Effector CD4-positive, alpha-beta T cell (primary cell): ENCODE data around the gene CLEC14A. TPM values are rescaled to one million over a fixed set of nuclear protein-coding genes. Genes with fewer than 3 reads are reported as not detected.

Experiments used
- DNase-seq: peaks from one replicate; pipeline ENCODE4 v3.0.0-alpha.2; 2020
- total RNA-seq: gene quantifications from one replicate; lab custom pipeline; 2026; lab: John Stamatoyannopoulos, UW

The CLEC14A gene, protein sequence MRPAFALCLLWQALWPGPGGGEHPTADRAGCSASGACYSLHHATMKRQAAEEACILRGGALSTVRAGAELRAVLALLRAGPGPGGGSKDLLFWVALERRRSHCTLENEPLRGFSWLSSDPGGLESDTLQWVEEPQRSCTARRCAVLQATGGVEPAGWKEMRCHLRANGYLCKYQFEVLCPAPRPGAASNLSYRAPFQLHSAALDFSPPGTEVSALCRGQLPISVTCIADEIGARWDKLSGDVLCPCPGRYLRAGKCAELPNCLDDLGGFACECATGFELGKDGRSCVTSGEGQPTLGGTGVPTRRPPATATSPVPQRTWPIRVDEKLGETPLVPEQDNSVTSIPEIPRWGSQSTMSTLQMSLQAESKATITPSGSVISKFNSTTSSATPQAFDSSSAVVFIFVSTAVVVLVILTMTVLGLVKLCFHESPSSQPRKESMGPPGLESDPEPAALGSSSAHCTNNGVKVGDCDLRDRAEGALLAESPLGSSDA
- not detected for total RNA-seq

DNA sequence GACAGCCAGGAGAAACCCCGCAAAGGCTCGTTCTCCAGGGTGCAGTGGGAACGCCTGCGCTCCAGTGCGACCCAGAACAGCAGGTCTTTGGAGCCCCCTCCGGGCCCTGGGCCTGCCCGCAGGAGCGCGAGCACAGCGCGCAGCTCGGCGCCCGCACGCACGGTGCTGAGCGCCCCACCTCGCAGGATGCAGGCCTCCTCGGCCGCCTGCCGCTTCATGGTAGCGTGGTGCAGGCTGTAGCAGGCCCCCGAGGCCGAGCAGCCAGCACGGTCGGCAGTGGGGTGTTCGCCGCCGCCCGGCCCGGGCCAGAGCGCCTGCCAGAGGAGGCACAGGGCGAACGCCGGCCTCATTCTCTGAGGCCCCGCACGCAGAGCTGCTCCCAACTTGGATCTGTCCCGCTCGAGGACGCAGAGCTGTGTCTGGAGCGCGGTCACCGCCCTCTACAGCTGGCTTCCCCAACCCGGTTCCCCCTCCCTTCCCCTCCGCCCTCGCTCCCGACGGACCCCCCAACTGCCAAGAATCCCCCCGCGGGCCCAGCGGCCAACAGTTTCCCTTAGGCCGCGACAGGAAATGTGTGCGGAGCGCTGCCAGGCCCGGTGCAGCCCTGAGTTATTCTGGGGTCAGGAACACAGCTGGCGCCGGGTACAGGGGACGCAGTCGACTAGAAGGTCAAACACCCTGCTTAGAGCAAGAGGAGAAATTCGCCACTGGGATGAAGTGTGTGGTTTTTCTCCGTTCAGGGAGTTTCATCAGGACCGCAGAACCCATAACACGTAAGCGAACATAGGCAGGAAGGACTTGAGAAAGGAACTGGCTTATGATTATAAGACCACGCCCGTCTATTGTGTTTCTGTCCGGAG, at the start of gene CLEC14A:
Gene CLEC14A, minus strand, starts transcription at position 421 of the 860 bp plus-strand sequence. Its CDS starts 71 bp downstream, at position 350.
- DNase-seq: no peak

DNA sequence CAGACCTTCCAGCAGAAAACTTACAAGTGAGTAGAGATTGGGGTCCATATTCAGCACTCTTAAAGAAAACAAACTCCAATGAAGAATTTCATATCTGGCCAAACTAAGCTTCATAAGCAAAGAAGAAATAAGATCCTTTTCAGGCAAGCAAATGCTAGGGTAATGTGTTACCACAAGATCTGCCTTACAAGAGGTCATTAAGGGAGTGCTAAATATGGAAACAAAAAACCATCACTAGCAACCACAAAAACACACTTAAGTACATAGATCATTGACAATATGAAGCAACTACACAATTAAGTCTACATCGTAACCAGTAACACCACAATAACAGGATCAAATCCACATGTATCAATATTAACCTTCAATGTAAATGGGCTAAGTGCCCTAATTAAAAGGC, 47.1 kb upstream of the CLEC14A start:
- no peak for DNase-seq

DNA sequence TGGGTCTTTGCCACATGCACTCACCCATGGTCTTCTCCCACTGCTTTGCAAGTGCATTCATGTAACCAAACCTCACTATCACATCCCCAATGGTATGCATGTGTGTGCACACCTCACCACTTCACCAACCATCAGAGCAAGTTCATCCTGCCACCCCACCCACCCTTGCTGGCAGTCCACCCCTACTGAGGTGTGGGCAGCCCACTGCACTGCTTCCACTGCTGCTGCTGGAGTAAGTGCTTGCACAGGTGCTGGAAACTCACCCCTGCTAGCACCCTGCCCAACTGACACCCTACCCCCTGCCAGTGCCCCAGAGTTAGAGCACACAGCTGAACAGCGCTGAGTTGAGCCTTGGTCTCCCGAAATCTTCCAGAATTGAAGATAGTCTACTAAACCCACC, 46.1 kb upstream of the CLEC14A start:
- no peak for DNase-seq

DNA sequence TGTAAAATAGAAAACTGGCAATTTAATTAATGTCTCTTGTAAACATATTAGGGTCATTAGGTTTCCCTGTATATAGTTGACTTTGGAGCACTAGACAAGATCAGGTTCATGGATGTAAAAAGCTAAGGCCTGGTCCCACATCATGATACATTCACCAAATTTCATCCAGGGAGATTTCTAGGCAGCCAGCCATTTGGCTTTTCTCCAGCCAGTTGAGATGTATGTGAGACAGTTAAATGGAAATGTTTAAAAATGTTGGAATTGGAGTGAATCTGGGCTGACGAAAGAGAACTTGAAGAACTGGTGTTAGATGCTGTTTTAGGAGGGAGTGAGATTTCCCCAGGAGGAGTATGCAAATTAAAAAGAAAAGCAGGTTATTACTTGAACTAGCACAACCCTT, 41.8 kb upstream of the CLEC14A start:
- no peak for DNase-seq

DNA sequence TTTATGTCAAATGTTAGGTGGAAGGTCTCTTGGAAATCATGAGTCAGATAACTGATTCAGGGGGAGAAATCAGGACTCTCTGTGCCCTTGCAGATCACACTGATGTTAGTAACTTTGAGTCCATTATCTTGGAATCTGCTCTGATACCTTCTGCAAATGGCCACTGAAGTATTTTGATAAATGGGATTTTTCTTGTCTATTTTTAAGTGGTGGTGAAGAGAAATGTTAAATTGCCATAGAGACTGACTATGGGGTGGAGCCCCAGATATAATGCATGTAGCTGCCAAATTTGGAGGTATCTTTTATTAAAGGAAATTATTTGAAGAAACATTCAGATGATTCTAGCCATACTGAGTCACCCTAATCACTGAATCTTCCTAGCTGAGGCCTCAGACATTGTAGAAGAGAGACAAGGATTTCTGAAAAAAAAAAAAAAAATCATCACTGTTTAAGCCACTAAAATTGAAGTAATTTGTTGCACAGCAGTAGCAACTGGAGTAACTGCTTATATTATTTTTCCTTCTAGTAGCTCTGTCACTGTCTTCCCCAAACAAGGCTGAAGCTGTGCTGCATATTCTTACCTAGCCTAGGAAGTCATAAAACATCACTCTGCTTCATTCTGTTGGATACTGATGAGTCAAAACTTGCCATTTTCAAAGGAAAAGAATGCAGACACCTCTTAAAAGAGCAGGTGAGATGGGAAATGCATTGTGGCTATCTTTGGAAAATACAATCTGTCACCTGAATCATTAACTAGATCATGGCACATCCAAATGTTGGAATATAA, 36.0 kb upstream of the CLEC14A start:
- DNase-seq: no peak

DNA sequence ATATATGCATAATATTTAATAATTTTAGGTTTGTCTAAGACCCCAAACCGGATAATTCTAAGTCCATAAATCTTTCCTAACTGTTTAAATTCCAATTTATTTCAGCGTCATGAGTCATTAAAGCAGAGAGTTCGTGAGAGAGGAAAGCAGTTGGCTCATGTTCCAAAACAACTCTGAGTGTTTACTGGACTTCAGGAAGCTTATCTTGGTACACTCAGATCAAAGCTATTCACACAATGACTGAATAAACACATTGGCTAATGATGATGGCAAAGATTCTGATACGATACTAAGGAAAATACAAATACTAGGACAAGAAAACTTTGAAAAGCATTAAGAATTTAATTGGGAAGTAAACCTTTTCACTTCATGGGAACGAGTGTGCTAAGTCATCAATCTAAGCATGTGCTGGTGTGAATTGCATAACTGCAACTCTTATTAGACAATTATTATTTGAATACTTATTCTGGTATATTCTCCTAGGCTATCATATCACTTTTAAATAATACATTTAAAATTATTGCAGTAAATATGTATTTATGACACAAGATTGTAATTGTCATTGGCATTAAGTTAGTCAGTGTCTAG, 34.8 kb upstream of the CLEC14A start:
- no peak for DNase-seq

DNA sequence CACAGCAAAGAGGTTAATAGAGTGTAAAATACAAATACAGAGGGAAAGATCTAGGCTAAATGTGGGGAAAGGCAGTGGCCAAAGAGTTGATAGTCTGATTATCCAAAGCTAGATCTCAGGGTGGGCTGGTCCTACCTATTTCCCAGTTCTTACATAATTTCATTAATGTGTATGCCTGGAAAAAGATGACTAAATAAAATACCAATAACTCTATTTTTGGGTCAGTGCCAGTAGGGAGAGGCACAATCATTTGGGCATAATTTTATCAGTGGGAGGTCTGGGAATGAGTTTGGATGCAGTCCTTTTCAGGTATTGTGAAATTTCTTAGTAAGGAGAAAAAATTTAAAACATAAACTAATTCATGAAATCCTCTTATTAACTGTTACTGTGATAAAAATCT, 30.6 kb upstream of the CLEC14A start:
- DNase-seq: no peak

DNA sequence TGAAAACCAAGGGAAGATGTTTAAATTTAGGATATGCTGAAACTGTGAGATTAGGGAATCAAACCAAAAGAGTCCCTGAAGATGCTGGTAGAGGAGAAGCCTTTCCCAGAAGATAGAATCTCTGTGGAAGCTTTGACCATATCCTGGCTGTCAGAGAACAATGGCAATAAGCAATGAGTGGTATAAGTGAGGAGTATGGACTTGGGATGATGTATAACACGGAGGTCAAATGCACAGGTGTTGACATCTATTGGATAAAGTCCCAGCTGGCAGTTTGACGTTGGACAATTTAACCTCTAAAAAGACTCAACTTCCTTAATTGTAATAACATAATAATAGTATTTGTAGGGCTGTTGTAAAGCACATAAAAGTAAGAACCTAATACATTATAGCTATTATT, 30.1 kb upstream of the CLEC14A start:
- DNase-seq: no peak

DNA sequence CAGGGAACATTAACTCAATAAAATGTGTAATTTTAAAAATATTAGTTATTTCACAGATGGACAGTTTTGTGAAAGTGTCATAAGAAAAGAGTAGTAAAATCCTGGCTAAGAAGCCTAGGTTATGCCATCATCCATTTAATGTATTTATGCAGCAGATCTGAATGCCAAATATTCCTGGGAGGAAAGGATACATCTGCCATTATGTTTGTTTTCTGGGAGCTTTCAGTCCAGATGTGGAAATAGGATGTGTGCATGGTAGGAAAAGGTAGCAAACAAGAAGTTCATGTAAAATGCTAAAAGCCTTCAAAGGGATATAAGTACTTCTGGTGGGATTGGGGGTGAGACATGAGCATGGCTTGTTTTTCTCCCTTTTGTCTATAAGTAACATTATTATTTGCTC, 27.0 kb upstream of the CLEC14A start:
- no peak for DNase-seq

DNA sequence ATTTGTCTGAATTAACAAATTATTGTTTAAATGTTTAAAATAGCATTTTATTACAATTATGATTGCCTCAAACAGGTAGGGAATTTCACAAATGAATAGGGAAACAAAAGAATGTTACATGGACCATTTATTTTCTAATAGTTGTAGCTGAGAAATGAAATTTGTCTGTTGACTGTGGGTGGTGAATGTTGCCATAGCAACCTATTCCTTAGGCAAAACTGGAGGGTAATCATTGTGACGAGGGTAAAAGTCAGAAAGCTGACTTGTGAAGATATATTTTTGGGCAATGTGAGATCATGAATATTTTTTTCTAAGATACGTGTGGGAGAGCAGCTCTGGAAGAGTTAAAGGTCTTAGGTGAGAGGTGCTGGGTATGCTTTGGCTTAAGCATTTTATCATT, 24.2 kb upstream of the CLEC14A start:
- no peak for DNase-seq

DNA sequence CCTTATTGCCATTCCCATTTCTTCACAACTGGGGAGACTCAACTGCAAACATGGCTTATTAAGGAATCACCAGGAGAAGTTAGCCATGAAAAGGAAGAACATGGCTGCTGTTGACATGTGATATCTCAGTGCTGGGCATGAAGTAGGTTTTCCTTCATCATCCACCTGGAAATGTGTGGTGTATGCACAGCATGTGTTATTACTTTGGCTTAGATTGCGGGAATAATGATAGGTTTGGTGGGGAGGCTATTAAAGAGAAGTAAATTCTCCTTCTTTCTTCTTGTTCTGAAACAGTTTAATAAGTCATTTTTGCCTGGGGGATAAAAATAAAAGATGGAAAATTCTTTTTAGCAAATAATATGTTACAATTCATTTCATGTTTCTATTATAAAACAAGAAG, 23.7 kb upstream of the CLEC14A start:
- DNase-seq: no peak

DNA sequence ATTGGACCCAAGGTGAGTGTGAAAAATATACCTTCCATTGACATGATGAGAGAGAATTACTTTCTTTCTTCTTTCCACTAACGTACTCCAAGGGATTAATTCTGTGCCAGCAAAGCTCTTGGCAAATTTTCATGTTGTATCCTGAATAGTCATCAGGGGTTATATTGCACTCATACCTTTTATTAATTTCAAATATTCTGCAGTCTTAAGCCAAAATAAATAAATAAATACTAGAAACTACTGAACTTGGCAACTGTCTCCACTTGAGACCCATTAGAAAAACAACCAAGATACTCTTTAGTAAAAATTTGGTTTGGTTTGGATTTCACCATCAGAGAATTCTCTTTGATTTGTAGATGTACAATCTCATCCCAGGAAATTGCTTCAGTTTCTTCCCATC, 22.1 kb upstream of the CLEC14A start:
- no peak for DNase-seq

DNA sequence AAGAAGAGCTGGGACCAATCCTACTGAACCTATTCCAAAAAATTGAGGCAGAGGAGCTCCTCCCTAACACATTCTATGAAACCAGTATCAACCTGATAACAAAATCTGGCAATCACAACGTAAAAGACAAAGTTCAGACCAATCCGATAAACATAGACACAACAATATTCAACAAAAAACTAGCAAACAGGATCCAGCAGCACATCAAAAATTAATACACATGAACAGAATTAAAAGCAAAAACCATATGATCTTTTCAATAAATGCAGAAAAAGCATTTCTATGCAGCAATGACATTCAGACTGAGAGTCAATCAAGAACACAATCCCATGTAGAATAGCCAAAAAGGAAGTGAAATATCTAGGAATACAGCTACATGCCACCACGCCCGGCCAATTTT, 7.0 kb upstream of the CLEC14A start:
- no peak for DNase-seq

DNA sequence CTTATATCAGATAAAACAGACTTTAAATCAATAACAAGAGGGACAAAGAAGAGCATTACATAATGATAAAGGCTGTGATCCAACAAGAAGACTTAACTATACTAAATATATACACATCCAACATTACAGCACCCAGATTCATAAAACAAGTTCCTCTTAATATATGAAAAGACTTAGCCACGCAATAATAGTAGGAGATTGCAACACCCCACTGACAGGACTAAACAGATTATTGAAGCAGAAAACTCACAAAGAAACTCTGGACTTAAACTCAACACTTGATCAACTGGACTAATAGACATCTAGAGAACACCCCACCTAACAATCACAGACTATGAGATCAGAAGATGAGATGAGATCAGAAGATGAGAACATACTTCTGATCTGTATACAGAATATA, 5.7 kb upstream of the CLEC14A start:
- DNase-seq: no peak

DNA sequence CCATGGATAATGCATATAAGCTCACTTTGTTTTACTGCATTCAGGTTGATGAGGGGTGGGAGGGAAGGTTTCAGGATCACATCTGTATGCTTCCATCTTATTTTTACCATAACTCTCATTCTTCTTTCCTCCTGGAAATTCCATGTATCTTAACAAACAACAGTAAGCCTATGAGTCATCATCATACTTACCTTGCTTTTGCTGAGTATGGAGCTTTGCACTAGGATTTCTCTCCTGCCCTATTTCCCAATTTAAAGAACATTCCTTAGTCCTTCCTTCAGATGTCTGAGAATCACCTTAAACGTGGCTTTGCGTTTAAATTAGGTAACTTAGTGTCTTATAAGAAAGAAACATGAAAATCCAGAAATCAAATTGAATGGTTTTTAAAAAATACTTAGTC, 1.6 kb upstream of the CLEC14A start:
- no peak for DNase-seq

DNA sequence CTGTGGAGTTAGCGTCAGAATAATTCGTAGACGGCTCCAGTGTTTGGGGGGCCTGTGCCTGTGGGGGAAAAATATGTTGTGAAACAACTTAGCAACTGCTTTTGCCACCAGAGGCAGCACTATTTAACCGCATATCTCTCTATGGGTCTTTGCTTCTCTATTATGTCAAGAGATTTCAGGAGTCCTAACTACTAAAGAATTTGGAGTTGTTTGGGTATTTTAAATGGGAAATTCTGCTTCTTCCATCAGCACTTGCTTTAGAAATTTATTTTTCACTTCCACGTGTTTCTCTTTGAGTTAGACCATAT, 594 bp upstream of the CLEC14A start:
- no peak for DNase-seq

DNA sequence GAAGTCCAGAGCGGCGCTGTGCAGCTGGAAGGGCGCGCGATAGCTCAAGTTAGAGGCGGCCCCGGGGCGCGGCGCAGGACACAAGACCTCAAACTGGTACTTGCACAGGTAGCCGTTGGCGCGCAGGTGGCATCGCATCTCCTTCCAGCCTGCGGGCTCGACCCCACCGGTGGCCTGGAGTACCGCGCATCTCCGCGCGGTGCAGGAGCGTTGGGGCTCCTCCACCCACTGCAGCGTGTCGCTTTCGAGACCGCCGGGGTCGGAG, 553 bp downstream of the CLEC14A start:
- no peak for DNase-seq

DNA sequence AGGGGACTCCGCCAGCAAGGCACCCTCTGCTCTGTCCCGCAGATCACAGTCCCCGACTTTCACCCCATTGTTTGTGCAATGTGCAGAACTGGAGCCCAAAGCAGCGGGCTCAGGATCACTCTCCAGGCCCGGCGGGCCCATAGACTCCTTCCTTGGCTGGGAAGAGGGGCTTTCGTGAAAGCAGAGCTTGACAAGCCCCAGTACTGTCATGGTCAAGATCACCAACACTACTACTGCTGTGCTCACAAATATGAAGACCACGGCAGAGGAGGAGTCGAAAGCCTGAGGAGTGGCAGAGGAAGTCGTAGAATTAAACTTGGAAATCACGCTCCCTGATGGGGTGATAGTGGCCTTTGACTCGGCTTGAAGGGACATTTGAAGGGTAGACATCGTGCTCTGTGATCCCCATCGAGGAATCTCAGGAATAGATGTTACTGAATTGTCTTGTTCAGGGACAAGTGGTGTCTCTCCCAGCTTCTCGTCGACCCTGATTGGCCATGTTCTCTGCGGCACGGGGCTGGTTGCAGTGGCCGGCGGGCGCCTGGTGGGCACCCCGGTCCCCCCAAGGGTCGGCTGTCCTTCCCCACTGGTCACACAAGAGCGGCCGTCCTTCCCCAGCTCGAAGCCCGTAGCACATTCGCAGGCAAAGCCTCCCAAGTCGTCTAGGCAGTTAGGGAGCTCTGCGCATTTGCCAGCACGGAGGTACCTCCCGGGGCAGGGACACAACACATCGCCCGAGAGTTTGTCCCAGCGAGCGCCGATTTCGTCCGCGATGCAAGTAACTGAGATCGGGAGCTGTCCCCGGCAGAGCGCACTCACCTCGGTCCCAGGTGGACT, 1.1 kb downstream of the CLEC14A start:
- DNase-seq: no peak

DNA sequence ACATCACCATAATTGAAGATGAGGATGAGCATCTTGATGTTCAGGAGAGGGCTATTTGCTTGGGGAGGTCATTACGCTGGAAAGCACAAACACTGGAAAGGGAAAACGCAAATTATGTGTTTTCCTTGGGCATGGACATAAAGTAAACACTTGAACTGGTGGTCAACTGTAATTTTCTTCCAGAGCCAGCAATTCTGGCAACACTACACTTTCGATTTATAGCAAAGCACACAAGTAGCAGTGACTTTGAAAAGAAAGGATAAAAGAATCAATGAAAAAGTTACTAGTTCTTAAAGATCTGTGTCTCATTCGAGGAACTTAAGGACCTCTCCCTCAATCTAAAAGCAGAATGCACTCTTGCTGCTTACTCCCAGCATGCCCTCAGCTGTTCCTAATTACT, 2.2 kb downstream of the CLEC14A start:
- DNase-seq: no peak

DNA sequence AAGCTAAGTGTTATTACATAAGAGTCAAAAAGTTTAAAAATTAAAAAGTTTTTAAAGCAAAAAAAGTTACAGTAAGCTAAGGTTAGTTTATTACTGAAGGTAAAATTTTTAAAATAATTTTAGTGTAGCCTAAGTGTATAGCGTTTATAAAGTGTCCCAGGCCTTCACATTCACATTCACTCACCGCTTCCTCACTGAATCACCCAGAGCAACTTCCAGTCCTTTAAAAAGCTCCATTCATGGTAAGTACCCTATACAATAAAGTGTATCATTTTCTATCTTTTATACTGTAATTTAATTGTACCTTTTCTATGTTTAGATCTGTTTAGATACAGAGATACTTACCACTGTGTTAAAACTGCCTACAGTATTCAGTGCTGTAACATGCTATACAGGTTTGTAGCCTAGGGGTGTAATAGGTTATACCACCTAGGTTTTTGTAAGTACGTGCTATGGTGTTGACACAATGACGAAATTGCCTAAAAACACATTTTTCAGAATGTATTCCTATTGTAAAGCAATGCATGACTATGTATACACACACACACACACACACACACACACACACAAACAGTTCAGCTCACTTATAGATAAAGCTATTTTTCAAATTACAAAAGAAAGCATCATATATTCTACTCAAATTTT, 3.7 kb downstream of the CLEC14A start:
- DNase-seq: no peak

DNA sequence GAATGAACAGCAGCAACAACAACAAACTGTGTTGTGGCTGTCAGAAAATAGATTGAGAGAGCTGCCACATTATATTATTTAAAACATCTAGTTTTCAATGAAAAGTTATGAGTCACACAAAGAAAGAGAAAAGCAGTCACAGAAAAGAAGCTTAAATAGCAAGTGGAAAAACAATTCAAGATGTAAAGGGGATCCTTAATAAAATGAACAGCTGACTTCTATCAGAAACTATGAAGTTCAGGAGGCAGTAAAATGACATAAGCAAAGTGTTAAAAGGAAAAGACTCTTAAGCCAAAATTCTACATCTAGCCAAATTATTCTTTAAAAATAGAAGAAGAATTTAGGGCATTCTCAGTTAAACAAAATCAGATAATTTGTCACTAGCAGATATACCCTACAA, 5.6 kb downstream of the CLEC14A start:
- DNase-seq: no peak
